ENCODE measurements around the gene AHCYL2. TPM values are rescaled to one million over a fixed set of nuclear protein-coding genes. Genes with fewer than 3 reads are reported as not detected.

Gene AHCYL2
- total RNA-seq, 3 donors from 2014 or later (not counting 1 experiment from before 2014, with no cell fraction given): 11.6 to 15.2 (median 14.5) TPM

- Mint-ChIP-seq H3K4me1 (peaks cover 0 to 5% of the 10 kb centered on the region in 2 donors), H3K27ac (no peak overlapping the region), H3K9me3 (no peaks in the 10 kb centered on the region), H3K36me3 (no peaks in the 10 kb centered on the region), H3K27me3 (ENCODE audit: low read depth in 2 of 2) (no peaks in the 10 kb centered on the region), H3K4me3 (no peak overlapping the region)
- no peak for ATAC-seq
- Histone ChIP-seq H3K4me1 (ENCODE audit: control insufficient read depth, insufficient read depth, low read length) (no peaks in the 10 kb centered on the region), H3K27me3 (ENCODE audit: control insufficient read depth, insufficient read depth, low read length) (no peaks in the 10 kb centered on the region), H3K4me3 (ENCODE audit: low read length) (no peak overlapping the region), H3K36me3 (ENCODE audit: control insufficient read depth, insufficient read depth, low read length) (peaks cover 5% of the 10 kb centered on the region), H3K9me3 (ENCODE audit: control insufficient read depth, insufficient read depth, low read length) (no peaks in the 10 kb centered on the region), H3K27ac (ENCODE audit: low read length) (no peak overlapping the region)
- no peak for TF ChIP-seq CTCF (IDR thresholded peaks at IDR 0.05)
- intact Hi-C loops (cut with micrococcal nuclease): no loop called here
- DNase-seq: no peak
Measured at GRCh38 chr7:129273936-129274335, 49.1 kb downstream of the AHCYL2 start.

DNA sequence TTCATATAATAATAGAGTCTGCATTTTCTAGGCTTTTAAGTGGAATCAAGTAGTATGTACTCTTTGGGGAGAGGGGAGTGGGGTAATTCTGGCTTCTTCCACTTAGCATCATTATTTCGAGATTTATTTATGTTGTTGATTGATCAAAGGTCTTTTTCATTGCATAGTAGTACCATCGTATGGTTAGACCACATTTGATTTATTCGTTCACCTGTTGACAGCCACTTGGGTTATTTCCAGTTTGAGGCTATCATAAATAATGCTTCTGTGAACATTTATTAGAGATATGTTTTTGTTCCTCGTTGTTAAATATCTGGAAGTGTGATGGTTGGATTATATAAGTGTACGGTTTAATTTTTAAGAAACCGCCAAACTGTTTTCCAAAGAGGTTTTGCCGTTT, 52.8 kb downstream of the AHCYL2 start:
- H3K27me3 ChIP-seq (ENCODE audit: control insufficient read depth, insufficient read depth, low read length): no peaks in the 10 kb centered on the region
- H3K4me1 ChIP-seq (ENCODE audit: control insufficient read depth, insufficient read depth, low read length): no peaks in the 10 kb centered on the region
- H3K27me3 Mint-ChIP-seq (ENCODE audit: low read depth in 2 of 2): no peaks in the 10 kb centered on the region
- H3K27ac Mint-ChIP-seq: no peak overlapping the region
- H3K4me1 Mint-ChIP-seq: peaks cover 0 to 6% of the 10 kb centered on the region in 2 donors
- peaks cover 5% of the 10 kb centered on the region for H3K36me3 ChIP-seq (ENCODE audit: control insufficient read depth, insufficient read depth, low read length)
- no peaks in the 10 kb centered on the region for H3K9me3 ChIP-seq (ENCODE audit: control insufficient read depth, insufficient read depth, low read length)
- 55% methylated on average over 4 of the region's 7 CpGs for WGBS (ENCODE audit: insufficient coverage)
- H3K4me3 Mint-ChIP-seq: no peak overlapping the region
- intact Hi-C loops (cut with micrococcal nuclease): no loop called here
- TF ChIP-seq CTCF (IDR thresholded peaks at IDR 0.05): no peak
- H3K27ac ChIP-seq (ENCODE audit: low read length): no peak overlapping the region
- H3K4me3 ChIP-seq (ENCODE audit: low read length): no peak overlapping the region
- ATAC-seq (no peak), DNase-seq (no peak)
- no peaks in the 10 kb centered on the region for H3K9me3 Mint-ChIP-seq
- H3K36me3 Mint-ChIP-seq: no peaks in the 10 kb centered on the region

DNA sequence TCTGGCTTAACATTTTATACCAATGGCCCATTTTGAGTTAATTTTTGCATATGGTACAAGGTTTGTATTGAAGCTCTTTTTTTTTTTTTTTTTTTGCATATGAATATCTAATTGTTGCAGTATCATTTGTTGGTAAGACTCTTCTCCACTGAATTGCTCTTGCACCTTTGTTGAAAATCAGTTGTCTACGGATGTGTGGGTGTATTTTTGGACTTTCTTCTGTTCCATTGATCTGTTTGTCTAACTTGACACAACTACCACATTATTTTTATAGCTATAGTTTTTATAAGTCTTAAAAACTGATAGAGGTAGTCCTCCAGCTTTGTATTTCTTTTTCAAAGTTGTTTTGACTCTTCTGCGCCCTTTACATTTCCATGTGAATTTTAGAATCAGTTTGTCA, 53.9 kb downstream of the AHCYL2 start:
- no peak overlapping the region for H3K27ac ChIP-seq (ENCODE audit: low read length)
- Mint-ChIP-seq H3K4me3 (no peak overlapping the region), H3K27ac (no peak overlapping the region), H3K9me3 (no peaks in the 10 kb centered on the region), H3K4me1 (peaks cover 0 to 6% of the 10 kb centered on the region in 2 donors), H3K27me3 (ENCODE audit: low read depth in 2 of 2) (no peaks in the 10 kb centered on the region), H3K36me3 (no peaks in the 10 kb centered on the region)
- no peak for TF ChIP-seq CTCF (IDR thresholded peaks at IDR 0.05)
- H3K4me3 ChIP-seq (ENCODE audit: low read length): no peak overlapping the region
- no peaks in the 10 kb centered on the region for H3K27me3 ChIP-seq (ENCODE audit: control insufficient read depth, insufficient read depth, low read length)
- DNase-seq (no peak), ATAC-seq (no peak)
- intact Hi-C loops (cut with micrococcal nuclease): no loop called here
- H3K4me1 ChIP-seq (ENCODE audit: control insufficient read depth, insufficient read depth, low read length): no peaks in the 10 kb centered on the region
- H3K9me3 ChIP-seq (ENCODE audit: control insufficient read depth, insufficient read depth, low read length): no peaks in the 10 kb centered on the region
- peaks cover 5% of the 10 kb centered on the region for H3K36me3 ChIP-seq (ENCODE audit: control insufficient read depth, insufficient read depth, low read length)
- no CpG with 5 or more reads among the region's 2 CpGs for whole genome bisulfite sequencing (ENCODE audit: insufficient coverage)

GRCh38 chr7:129279757-129280156, 54.9 kb downstream of the AHCYL2 start:
- Mint-ChIP-seq H3K36me3 (no peaks in the 10 kb centered on the region), H3K4me3 (no peak overlapping the region), H3K27ac (no peak overlapping the region), H3K9me3 (no peaks in the 10 kb centered on the region), H3K4me1 (peaks cover 0 to 6% of the 10 kb centered on the region in 2 donors), H3K27me3 (ENCODE audit: low read depth in 2 of 2) (no peaks in the 10 kb centered on the region)
- no peak for DNase-seq
- intact Hi-C loops (cut with micrococcal nuclease): no loop called here
- no peak for ATAC-seq
- Histone ChIP-seq H3K27ac (ENCODE audit: low read length) (no peak overlapping the region), H3K4me3 (ENCODE audit: low read length) (no peak overlapping the region), H3K9me3 (ENCODE audit: control insufficient read depth, insufficient read depth, low read length) (no peaks in the 10 kb centered on the region), H3K27me3 (ENCODE audit: control insufficient read depth, insufficient read depth, low read length) (no peaks in the 10 kb centered on the region), H3K4me1 (ENCODE audit: control insufficient read depth, insufficient read depth, low read length) (no peaks in the 10 kb centered on the region), H3K36me3 (ENCODE audit: control insufficient read depth, insufficient read depth, low read length) (peaks cover 2% of the 10 kb centered on the region)
- 92% methylated on average over 1 of the region's 3 CpGs for WGBS (ENCODE audit: insufficient coverage)
- no peak for TF ChIP-seq CTCF (IDR thresholded peaks at IDR 0.05)

Measured in natural killer cell (primary cell).